Endothelial cell of umbilical vein (primary cell): ENCODE results near the gene GALNT12. TPM values are rescaled to one million over a fixed set of nuclear protein-coding genes. Genes with fewer than 3 reads are reported as not detected.

Source experiments
- BruUV-seq: library from RNA; stranded (reverse); fragments of 400-500 nt; replicated peaks from 2 replicates; lab custom pipeline; 2021; lab: Mats Ljungman, UMichigan
- CTCF ChIA-PET: fragments of 300-600, 350-600 bp; sonication (Branson Sonifier 250); formaldehyde crosslinking; loops from one replicate; lab custom pipeline; 2021; ENCODE audit warnings: antibody characterized with exemption, inconsistent platforms; lab: Charles Lee
- POLR2A ChIA-PET: fragments of 300-600, 350-600 bp; sonication (Branson Sonifier 250); formaldehyde crosslinking; loops from one replicate; lab custom pipeline; 2021; ENCODE audit warnings: antibody characterized with exemption, inconsistent platforms; lab: Charles Lee
- DNase-seq: peaks from one replicate; pipeline ENCODE4 v3.0.0-alpha.2; 2011; ENCODE audit warnings: low read depth, low spot score
- FAIRE-seq: peaks from 2 replicates; lab custom pipeline; 2011; peaks lifted over from hg19 to GRCh38; lab: Jason Lieb, UNC
- H2AFZ ChIP-seq: 2 replicates; pipeline ENCODE4 v1.6.0; 2012; ENCODE audit warnings: low read depth, low read length, control low read depth, inconsistent platforms
- H3K27ac ChIP-seq: 2 replicates; pipeline ENCODE4 v1.5.1; 2011; ENCODE audit warnings: low read depth, mild to moderate bottlenecking, control low read depth, low read length, moderate library complexity; ENCODE audit not compliant: insufficient read depth
- H3K27me3 ChIP-seq, 2 experiments: 2 replicates each; pipeline versions ENCODE4 v1.6.0 to v1.6.1; 2011; ENCODE audit warnings: low read length in 2 of 2, mixed read lengths in 1 of 2; ENCODE audit not compliant: control insufficient read depth in 2 of 2, insufficient read depth in 2 of 2
- H3K36me3 ChIP-seq, 2 experiments: 2 replicates in 1 of 2; 3 replicates in 1 of 2; pipeline ENCODE4 v1.5.1; 2011; ENCODE audit warnings: low read length in 2 of 2, mild to moderate bottlenecking in 1 of 2, moderate library complexity in 1 of 2; ENCODE audit not compliant: control insufficient read depth in 2 of 2, insufficient read depth in 2 of 2; ENCODE audit errors: extremely low read depth in 1 of 2
- H3K4me1 ChIP-seq: 3 replicates; pipeline ENCODE4 v1.5.1; 2011; ENCODE audit warnings: mild to moderate bottlenecking, low read length; ENCODE audit not compliant: control insufficient read depth, insufficient read depth; ENCODE audit errors: extremely low read depth
- H3K4me2 ChIP-seq: 2 replicates; pipeline ENCODE4 v1.6.1; 2011; ENCODE audit warnings: low read length, control low read depth, mixed read lengths; ENCODE audit not compliant: insufficient read depth
- H3K4me3 ChIP-seq, 3 experiments: fragments of 200-600 bp in 1 of 3; sonication (generic), shearing (Covaris generic) in 1 of 3; replicated peaks in 1 of 3; 2 replicates each; pipeline ENCODE4 v1.5.1; 2011 to 2016; ENCODE audit warnings: control low read depth in 3 of 3, low read length in 3 of 3, mild to moderate bottlenecking in 2 of 3, inconsistent platforms in 1 of 3, low read depth in 1 of 3, moderate library complexity in 1 of 3; ENCODE audit not compliant: insufficient read depth in 1 of 3
- H3K79me2 ChIP-seq: 2 replicates; pipeline ENCODE4 v1.6.0; 2012; ENCODE audit warnings: low read length, inconsistent platforms; ENCODE audit not compliant: control insufficient read depth, insufficient read depth
- H3K9ac ChIP-seq: replicated peaks from 2 replicates; pipeline ENCODE3; 2011; ENCODE audit warnings: low read length, control low read depth; ENCODE audit not compliant: insufficient read depth; ENCODE audit errors: extremely low read depth
- H3K9me1 ChIP-seq: replicated peaks from 3 replicates; pipeline ENCODE4 v1.6.0; 2011; ENCODE audit warnings: mild to moderate bottlenecking, low read length; ENCODE audit not compliant: control insufficient read depth, insufficient read depth; ENCODE audit errors: extremely low read depth
- H3K9me3 ChIP-seq: replicated peaks from 2 replicates; pipeline ENCODE4 v1.5.1; 2012; ENCODE audit warnings: low read length, inconsistent platforms; ENCODE audit not compliant: control insufficient read depth, insufficient read depth
- H4K20me1 ChIP-seq: replicated peaks from 2 replicates; pipeline ENCODE3; 2011; ENCODE audit warnings: mild to moderate bottlenecking, low read length; ENCODE audit not compliant: control insufficient read depth, insufficient read depth; ENCODE audit errors: extremely low read depth
- GATA2 ChIP-seq: IDR thresholded peaks from 2 replicates; pipeline ENCODE4 v1.7.0; 2011; ENCODE audit warnings: low read depth, mild to moderate bottlenecking, moderate library complexity, mixed read lengths, low read length; ENCODE audit not compliant: insufficient read length, insufficient read depth
- MYC ChIP-seq: IDR thresholded peaks from one replicate; pipeline ENCODE4 v1.6.1; 2011; ENCODE audit warnings: mild to moderate bottlenecking, low read depth, low read length
- POLR2A ChIP-seq: IDR thresholded peaks from 2 replicates; pipeline ENCODE4 v1.6.1; 2012; ENCODE audit warnings: low read depth, mild to moderate bottlenecking, control low read depth, low read length
- POLR2AphosphoS5 ChIP-seq: IDR thresholded peaks from 2 replicates; pipeline ENCODE4 v1.6.1; 2012; ENCODE audit warnings: low read depth, mild to moderate bottlenecking, control low read depth, low read length, moderate library complexity; ENCODE audit not compliant: insufficient read depth
- dilution Hi-C: fragments of 300-500 bp; cut with MboI; formaldehyde crosslinking; loops from one replicate; pipeline ENCODE4 v1.15.0; 2019; ENCODE audit warnings: low sequenced_read_pairs; ENCODE audit not compliant: extremely low pct_ligation_motif_present
- intact Hi-C: fragments of 100-400 bp; cut with micrococcal nuclease; formaldehyde crosslinking; loops from one replicate; pipeline ENCODE4 v1.10.0; 2022
- polyA plus RNA-seq, 4 experiments: library from polyadenylated mRNA; depleted of rRNA in 3 of 4; stranded (reverse) in 3 of 4; unstranded in 1 of 4; fragments of >200 nt; gene quantifications; 2 replicates each; pipeline versions ENCODE4 v1.2.1 to v1.2.3, GENCODE V29; 2011 to 2012; ENCODE audit warnings: missing spikeins in 1 of 4
- total RNA-seq: library from RNA; stranded (reverse); gene quantifications from 2 replicates; pipeline ENCODE4 v1.2.3, GENCODE V29; 2021

GALNT12 gene
- total and polyA plus RNA-seq, 2 donors (not counting 3 experiments of a cell fraction or from before 2014, with no cell fraction given) = 0.26 to 0.44 TPM

- FAIRE-seq (no peak), DNase-seq (no peak)
- no peak overlapping the region for H3K4me2 ChIP-seq
- intact Hi-C loops (no loop called here), dilution Hi-C loops (no loop called here)
- no peaks in the 10 kb centered on the region for H4K20me1 ChIP-seq
- H3K36me3 ChIP-seq = no peaks in the 10 kb centered on the region
- no TSS peak for BruUV-seq
- H3K9me1 ChIP-seq = no peaks in the 10 kb centered on the region
- H3K9me3 ChIP-seq = no peaks in the 10 kb centered on the region
- peaks cover 9 to 21% of the 10 kb centered on the region in 2 experiments for H3K27me3 ChIP-seq
- ChIA-PET CTCF (no interaction called here), POLR2A (no interaction called here)
- TF ChIP-seq POLR2AphosphoS5 = no peak
- TF ChIP-seq POLR2A = no peak
- TF ChIP-seq GATA2 = no peak
- H3K4me1 ChIP-seq = peaks cover 16% of the 10 kb centered on the region
- no peak overlapping the region for H3K4me3 ChIP-seq
- no peak overlapping the region for H3K9ac ChIP-seq
- no peak overlapping the region for H2AFZ ChIP-seq
- H3K27ac ChIP-seq = no peak overlapping the region
- H3K79me2 ChIP-seq = no peaks in the 10 kb centered on the region
Observed at GRCh38 chr9:98885575-98886295, 78.3 kb downstream of the GALNT12 start.

- H4K20me1 ChIP-seq = no peaks in the 10 kb centered on the region
- no peak overlapping the region for H3K27ac ChIP-seq
- no peak overlapping the region for H3K4me3 ChIP-seq
- no peaks in the 10 kb centered on the region for H3K79me2 ChIP-seq
- H3K4me1 ChIP-seq = peaks cover 16% of the 10 kb centered on the region
- no peaks in the 10 kb centered on the region for H3K9me3 ChIP-seq
- H2AFZ ChIP-seq = no peak overlapping the region
- H3K9ac ChIP-seq = no peak overlapping the region
- no peak for TF ChIP-seq MYC
- TF ChIP-seq GATA2 = peak; percentile 72
- peak; percentile 42 for FAIRE-seq
- ChIA-PET POLR2A (no interaction called here), CTCF (no interaction called here)
- no peak overlapping the region for H3K4me2 ChIP-seq
- no TSS peak for BruUV-seq
- DNase-seq = peak; percentile 26
- H3K27me3 ChIP-seq = peaks cover 9 to 21% of the 10 kb centered on the region in 2 experiments
- intact Hi-C loops = no loop called here
- no peaks in the 10 kb centered on the region for H3K36me3 ChIP-seq
- dilution Hi-C loops = no loop called here
- H3K9me1 ChIP-seq = no peaks in the 10 kb centered on the region
Observed at GRCh38 chr9:98886691-98887229, 79.3 kb downstream of the GALNT12 start.
